Measurements from ENCODE around the gene SIK3. TPM values are rescaled to one million over a fixed set of nuclear protein-coding genes. Genes with fewer than 3 reads are reported as not detected.

The SIK3 gene
- polyA plus RNA-seq, 1 of the 3 experiments (the other 2 are of a cell fraction) = 5.1 TPM

DNA sequence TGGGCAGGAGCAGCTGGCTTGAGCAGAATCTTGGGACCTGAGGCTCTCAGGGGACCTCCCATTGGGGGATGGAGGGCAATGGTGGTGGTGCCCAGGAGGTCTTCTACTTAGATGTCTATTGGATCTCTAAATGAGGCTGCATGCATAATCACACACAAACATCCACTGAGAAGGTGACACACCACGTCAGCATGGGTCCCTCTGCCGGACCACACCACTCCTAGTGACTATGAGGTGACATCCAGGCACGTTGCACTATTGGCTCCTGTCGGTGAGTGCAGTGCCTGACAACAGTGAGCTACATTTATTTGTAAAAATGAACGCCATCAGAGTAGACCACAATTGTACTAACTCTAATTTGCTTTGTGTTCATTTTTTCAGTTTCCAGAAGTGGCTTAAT is 272.8 kb downstream of the SIK3 start:
- 78% methylated on average over 5 of the region's 5 CpGs for WGBS (ENCODE audit: low lambda C conversion rate)
- no peaks in the 10 kb centered on the region for H3K9me2 ChIP-seq
- H3K27ac ChIP-seq (ENCODE audit: low read depth in 2 of 2, low read length in 1 of 2) = no peak overlapping the region
- no peak overlapping the region for H3K9ac ChIP-seq
- H3K4me1 ChIP-seq (ENCODE audit: control insufficient read depth in 1 of 2, insufficient read depth in 2 of 2, low read depth in 1 of 2, low read length in 1 of 2) = peaks cover 0 to 30% of the 10 kb centered on the region in 2 experiments; a peak in 1 of 4 replicates
- TF ChIP-seq YY1 (IDR thresholded peaks at IDR 0.05; ENCODE audit: low read depth) = no peak
- no peak for TF ChIP-seq ELF1 (IDR thresholded peaks at IDR 0.05)
- TF ChIP-seq CHD2 (IDR thresholded peaks at IDR 0.05; ENCODE audit: low read length, partially characterized antibody) = no peak
- TF ChIP-seq CTCF (IDR thresholded peaks at IDR 0.05) = no peak
- no peak for TF ChIP-seq MXI1 (IDR thresholded peaks at IDR 0.05; ENCODE audit: low read depth, low read length)
- no peak for TF ChIP-seq RCOR1 (IDR thresholded peaks at IDR 0.05; ENCODE audit: low read length)
- TF ChIP-seq, protein P1, sequence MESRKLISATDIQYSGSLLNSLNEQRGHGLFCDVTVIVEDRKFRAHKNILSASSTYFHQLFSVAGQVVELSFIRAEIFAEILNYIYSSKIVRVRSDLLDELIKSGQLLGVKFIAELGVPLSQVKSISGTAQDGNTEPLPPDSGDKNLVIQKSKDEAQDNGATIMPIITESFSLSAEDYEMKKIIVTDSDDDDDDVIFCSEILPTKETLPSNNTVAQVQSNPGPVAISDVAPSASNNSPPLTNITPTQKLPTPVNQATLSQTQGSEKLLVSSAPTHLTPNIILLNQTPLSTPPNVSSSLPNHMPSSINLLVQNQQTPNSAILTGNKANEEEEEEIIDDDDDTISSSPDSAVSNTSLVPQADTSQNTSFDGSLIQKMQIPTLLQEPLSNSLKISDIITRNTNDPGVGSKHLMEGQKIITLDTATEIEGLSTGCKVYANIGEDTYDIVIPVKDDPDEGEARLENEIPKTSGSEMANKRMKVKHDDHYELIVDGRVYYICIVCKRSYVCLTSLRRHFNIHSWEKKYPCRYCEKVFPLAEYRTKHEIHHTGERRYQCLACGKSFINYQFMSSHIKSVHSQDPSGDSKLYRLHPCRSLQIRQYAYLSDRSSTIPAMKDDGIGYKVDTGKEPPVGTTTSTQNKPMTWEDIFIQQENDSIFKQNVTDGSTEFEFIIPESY (IDR thresholded peaks at IDR 0.05; ENCODE audit: borderline replicate concordance, low read depth) = no peak
- TF ChIP-seq EZH2phosphoT487 (IDR thresholded peaks at IDR 0.05; ENCODE audit: borderline replicate concordance, low read depth) = no peak
- TF ChIP-seq, protein P2, sequence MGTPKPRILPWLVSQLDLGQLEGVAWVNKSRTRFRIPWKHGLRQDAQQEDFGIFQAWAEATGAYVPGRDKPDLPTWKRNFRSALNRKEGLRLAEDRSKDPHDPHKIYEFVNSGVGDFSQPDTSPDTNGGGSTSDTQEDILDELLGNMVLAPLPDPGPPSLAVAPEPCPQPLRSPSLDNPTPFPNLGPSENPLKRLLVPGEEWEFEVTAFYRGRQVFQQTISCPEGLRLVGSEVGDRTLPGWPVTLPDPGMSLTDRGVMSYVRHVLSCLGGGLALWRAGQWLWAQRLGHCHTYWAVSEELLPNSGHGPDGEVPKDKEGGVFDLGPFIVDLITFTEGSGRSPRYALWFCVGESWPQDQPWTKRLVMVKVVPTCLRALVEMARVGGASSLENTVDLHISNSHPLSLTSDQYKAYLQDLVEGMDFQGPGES (IDR thresholded peaks at IDR 0.05; ENCODE audit: low read depth, low read length) = no peak
- no peak for TF ChIP-seq RXRA (IDR thresholded peaks at IDR 0.05; ENCODE audit: borderline replicate concordance, low read depth)
- no peak for TF ChIP-seq RFX5 (IDR thresholded peaks at IDR 0.05; ENCODE audit: low read length)
- TF ChIP-seq FOSL2 (IDR thresholded peaks at IDR 0.05; ENCODE audit: borderline replicate concordance, low read depth) = no peak
- no peak for TF ChIP-seq USF2 (IDR thresholded peaks at IDR 0.05; ENCODE audit: borderline replicate concordance, low read depth, low read length)
- TF ChIP-seq EP300 (IDR thresholded peaks at IDR 0.05; ENCODE audit: borderline replicate concordance in 1 of 2, low read depth in 1 of 2, low read length in 1 of 2) = no peak
- no peak for TF ChIP-seq GATA2 (CRISPR knock-in tag; IDR thresholded peaks at IDR 0.05)
- no peak for TF ChIP-seq FOXJ3 (CRISPR knock-in tag; IDR thresholded peaks at IDR 0.05)
- TF ChIP-seq, protein P3, sequence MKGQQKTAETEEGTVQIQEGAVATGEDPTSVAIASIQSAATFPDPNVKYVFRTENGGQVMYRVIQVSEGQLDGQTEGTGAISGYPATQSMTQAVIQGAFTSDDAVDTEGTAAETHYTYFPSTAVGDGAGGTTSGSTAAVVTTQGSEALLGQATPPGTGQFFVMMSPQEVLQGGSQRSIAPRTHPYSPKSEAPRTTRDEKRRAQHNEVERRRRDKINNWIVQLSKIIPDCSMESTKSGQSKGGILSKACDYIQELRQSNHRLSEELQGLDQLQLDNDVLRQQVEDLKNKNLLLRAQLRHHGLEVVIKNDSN (IDR thresholded peaks at IDR 0.05; ENCODE audit: borderline replicate concordance, low read depth) = no peak
- TF ChIP-seq REST (IDR thresholded peaks at IDR 0.05; ENCODE audit: low read depth, low read length) = no peak
- H3K36me3 ChIP-seq (replicated peaks in 1 of 2; ENCODE audit: control insufficient read depth in 1 of 2, insufficient read depth in 2 of 2, low read length in 1 of 2) = no peaks in the 10 kb centered on the region
- CTCF ChIA-PET = no interaction called here
- H2AFZ ChIP-seq (ENCODE audit: low read depth) = no peak overlapping the region
- H3K9me3 ChIP-seq = no peaks in the 10 kb centered on the region
- H3K27me3 ChIP-seq (ENCODE audit: insufficient read depth) = no peaks in the 10 kb centered on the region
- H3F3A ChIP-seq (replicated peaks; ENCODE audit: insufficient read depth) = no peaks in the 10 kb centered on the region
- POLR2A ChIA-PET = no interaction called here
- H3K79me2 ChIP-seq (ENCODE audit: insufficient read depth) = no peaks in the 10 kb centered on the region
- no peak overlapping the region for H3K4me2 ChIP-seq
- no peak for DNase-seq
- H3K4me3 ChIP-seq (ENCODE audit: low read depth in 2 of 2, low read length in 1 of 2) = no peak overlapping the region
- H4K20me1 ChIP-seq (ENCODE audit: insufficient read depth) = no peaks in the 10 kb centered on the region
